NCI-H69 (cell line): ENCODE measurements around the gene GRM1.

ENCODE experiments used
- DNase-seq: peaks from one replicate; lab custom pipeline; 2025; lab: John Stamatoyannopoulos, UW

The GRM1 gene

GRCh38 chr6:146097586-146097985 lies 68.7 kb downstream of the GRM1 start:
- DNase-seq, result no peak

DNA sequence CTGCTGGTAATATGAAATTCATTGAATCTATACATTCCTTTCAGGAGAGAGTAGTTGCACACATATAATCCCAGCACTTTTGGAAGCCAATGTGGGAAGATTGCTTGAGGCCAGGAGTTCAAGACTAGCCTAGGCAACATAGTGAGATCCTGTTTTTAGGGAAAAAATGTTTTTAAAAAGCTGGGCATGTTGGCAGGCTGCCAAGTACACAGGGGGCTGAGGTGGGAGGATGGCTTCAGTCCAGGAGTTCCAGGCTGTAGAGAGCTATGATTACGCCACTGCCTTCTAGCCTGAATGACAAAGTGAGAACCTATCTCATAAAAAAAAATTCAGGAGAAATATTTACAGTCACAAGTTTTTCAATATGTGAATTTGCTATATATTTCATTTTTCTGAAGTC lies 71.9 kb downstream of the GRM1 start:
- no peak for DNase-seq

DNA sequence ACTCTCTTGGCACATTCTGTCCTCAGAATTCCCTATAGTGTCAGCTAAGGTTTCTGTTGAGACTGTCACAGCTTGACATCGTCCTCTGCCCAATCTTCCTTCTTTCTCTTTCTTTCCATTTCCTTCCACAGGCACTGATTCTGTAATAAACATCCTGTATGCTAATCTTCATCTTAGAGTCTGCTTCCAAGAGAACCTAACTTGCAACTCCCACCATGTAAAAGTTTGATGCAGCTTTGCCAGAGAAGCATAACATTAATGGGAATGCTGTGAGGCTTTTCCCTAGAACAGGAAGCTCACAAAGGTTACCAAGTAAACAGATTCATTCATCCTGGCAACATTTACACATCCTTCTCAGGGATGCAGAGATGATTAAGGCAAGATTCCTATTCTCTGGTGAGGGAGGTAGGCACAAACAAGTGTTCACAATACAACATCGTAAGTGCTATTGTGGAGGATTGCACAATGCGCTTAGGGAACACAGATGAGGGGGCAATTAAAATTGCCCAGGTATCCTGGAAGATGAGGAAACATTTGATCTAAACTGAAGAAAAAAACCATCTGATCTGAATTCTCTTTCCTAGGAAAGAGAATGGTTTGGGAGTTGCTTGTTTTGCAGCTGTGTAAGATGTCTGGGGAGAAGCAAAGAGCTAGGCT lies 74.7 kb downstream of the GRM1 start:
- no peak for DNase-seq

GRCh38 chr6:146106532-146106931 lies 77.7 kb downstream of the GRM1 start:
- DNase-seq, result no peak

- no peak for DNase-seq
These were observed 82.1 kb downstream of the GRM1 start for GRCh38 chr6:146110990-146111389.

DNA sequence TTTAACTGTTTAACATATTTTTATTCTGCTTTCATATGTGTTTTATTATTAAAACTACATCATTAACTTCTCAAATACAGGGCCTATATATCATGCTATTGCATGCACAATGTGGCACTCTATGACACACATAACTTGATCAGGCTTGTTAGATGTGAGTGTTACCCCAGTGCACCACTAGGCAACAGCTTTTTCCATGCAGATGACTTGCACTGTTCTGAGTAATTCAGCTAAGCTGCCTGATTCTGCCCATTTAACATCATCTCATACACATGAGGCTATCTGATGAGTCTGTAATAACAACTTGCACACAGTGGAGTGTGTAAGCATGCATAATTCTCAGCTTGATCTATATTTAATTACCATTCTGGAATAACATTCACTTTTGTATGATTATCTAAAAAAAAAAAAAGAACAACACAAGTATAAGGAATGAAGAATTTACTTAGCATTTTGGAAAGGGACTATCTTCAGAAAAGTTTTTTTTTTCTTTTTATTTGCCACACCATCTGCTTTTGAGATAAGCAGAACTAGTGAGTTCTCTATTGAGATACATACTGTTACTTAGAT lies 83.1 kb downstream of the GRM1 start:
- no peak for DNase-seq

- DNase-seq, result no peak
These were observed 84.3 kb downstream of the GRM1 start for GRCh38 chr6:146113084-146113623.

DNA sequence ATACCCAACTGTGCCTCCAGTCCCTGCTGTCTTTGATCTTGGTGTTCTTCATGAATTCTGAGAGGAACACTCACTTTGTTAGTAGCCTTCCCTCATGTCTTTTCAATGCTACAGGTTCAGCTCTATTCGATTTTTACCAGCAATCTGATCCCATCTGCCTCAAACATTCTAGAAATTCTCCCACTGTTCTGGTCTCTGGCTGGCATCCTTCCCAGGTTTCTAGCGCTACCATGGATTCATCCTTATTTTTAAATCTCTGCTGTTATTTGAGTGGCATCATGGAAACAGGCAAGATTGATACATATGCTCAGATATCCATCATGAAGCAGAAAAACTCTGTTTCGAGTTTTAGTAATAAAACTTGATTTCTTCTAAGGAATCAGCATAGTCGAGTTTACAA lies 94.8 kb downstream of the GRM1 start:
- no peak for DNase-seq

GRCh38 chr6:146127447-146128215 lies 98.8 kb downstream of the GRM1 start:
- DNase-seq, result no peak

DNA sequence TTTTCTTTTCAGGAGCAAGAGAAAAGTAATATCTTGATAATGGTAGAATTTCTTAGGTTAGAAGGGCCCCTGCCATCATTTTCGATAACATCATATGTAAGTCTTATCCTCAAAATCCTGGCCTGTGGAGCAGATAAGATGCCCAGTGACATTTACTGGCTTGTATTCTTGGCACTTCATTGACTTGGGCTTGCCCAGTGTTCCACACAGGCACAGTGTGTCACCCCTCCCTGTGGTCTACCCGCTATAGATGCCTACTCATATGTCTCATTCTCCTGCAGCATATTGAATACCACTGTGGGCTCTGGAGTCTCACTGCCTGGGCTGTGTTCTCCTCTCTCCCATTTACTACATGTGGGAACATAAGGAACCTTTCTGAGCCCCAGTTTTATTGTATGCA lies 105.0 kb downstream of the GRM1 start:
- no peak for DNase-seq

GRCh38 chr6:146135167-146135566 lies 106.3 kb downstream of the GRM1 start:
- no peak for DNase-seq

DNA sequence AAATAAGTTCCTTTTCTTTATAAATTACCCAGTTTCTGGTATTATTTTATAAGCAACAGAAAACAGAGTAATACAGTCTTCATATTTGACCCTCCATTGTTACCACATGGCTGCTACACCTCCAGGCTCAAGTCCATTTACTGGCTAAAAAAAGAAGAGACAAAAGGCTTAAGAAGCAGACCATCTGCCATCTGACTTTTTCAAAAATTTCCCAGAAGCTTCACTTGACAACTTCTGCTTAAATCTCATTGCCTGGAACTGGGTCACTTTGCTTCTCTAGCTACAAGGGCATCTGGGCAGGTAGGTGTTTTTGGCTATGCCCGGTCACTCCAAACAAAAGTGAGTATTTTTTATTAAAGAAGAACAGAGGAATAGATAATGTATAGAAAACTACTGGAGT lies 118.0 kb downstream of the GRM1 start:
- DNase-seq, result no peak

DNA sequence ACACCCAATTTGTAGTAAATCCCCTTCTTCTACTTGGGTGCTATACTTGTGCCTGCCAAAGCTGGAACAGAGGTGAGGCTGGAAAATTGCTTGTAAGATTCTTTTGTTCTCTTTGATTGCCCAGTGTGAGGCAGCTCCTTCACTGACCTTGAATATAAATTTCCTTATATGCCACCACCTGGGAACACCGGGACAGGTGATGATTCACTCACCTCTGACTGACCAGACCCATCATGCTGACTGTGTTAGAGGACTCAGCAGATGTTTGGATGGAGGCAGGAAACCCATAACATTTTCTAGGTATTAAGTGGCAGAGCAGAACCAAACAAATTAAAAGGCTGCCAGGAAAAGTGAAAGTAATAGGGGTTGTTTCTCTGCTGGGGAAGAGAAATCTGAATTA lies 120.9 kb downstream of the GRM1 start:
- peak; percentile 15 for DNase-seq

- DNase-seq, result no peak
These were observed 124.3 kb downstream of the GRM1 start for GRCh38 chr6:146153040-146153758.

- no peak for DNase-seq
These were observed 125.3 kb downstream of the GRM1 start for GRCh38 chr6:146154197-146154596.

DNA sequence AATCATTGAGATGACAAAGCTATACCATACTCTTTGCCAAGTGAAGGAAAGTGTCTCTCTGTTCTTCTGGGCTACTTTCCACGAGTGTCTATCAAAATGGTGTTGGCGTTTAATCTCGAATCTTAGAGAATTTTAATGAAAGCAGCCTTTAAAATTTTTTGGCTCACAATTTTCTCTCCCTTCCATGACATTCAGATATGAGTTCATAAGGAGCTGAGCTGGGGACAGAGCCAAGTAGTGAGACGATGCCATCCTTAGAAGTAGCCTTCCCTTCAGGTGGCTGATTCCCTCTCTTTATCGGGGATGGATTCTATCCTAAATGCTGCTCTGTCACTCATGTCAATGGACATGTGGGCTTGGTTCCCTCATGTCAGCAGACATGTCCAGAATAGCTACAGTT lies 132.8 kb downstream of the GRM1 start:
- no peak for DNase-seq

GRCh38 chr6:146169872-146170271 lies 141.0 kb downstream of the GRM1 start:
- DNase-seq, result no peak

GRCh38 chr6:146177785-146178184 lies 148.9 kb downstream of the GRM1 start:
- DNase-seq, result no peak

- DNase-seq, result no peak
These were observed 155.0 kb downstream of the GRM1 start for GRCh38 chr6:146183831-146184230.

DNA sequence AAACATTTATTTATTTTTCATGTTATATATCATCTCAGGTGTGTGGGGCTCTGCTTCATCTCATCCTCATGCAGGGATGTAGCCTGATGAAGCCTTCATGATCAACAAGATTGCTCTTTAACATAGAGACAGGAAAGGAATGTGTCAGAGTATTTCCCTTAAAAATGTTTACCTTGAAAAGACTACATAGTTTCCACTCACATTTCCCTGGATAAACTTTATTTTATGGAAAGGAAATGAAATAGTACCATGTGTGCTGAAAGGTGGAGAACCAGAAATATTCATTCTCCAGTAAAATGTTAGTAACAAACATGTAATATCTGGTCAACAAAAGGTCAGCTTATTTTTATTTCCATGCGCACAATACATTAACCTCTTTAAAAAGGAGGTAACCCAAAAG lies 155.8 kb downstream of the GRM1 start:
- DNase-seq, result no peak

DNA sequence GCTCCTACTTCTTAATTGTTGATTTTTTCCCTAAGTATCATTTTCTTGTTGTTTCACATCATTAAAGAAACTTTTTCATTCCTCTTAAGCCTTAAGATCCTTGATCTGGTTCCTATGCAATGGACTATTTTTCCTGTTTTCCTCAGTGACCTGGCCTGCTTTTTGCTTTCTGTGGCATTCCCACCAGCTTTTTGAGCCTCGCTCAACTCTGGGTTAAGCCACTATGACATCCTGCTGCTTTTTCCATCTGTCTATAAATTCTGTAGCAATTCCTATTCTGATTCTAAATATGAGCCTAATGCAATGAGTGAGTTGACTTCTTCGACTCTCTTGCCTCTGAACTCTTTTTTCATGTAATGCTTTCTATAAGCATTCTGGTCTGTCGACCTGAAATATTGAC lies 160.3 kb downstream of the GRM1 start:
- no peak for DNase-seq

DNA sequence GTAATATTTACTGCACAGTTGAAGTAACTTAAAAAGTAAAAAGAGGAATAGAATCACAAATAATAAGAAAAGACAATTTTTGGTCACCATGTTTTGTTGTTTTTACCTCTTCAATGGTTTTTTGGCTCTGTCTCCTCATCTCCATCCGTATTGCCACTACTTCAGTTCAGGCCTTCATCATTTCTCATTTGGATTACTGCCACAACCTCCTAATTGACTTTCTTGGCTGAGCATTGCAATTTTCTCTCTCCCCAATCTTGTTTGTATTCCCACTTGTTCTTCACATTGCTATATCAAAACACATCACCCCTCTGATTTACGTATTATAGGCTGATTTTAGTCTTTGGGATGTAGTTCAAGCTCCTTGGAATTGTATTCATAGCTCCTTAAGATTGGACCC lies 161.7 kb downstream of the GRM1 start:
- no peak for DNase-seq

DNA sequence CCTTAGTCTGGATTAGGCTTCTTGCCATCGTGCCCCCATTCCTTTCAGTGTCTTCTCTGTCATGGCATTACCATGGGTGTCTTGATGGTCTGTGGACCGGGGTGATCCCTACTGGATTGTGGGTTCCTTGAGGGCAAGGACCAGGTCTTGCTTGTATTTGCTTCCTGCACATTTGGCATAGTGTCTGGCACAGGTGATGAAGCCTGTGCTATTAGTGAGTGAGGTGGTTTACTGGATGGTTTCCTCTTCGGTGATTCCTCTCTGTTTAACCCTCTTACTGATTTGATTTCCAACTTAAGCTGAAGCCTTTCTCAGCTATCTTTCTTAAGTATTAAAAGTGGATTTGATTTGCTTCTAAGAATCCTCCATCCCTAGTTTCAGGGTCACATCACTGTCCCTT lies 162.3 kb downstream of the GRM1 start:
- DNase-seq, result no peak
